ENCODE results near the gene CHAMP1.

Gene CHAMP1

DNA sequence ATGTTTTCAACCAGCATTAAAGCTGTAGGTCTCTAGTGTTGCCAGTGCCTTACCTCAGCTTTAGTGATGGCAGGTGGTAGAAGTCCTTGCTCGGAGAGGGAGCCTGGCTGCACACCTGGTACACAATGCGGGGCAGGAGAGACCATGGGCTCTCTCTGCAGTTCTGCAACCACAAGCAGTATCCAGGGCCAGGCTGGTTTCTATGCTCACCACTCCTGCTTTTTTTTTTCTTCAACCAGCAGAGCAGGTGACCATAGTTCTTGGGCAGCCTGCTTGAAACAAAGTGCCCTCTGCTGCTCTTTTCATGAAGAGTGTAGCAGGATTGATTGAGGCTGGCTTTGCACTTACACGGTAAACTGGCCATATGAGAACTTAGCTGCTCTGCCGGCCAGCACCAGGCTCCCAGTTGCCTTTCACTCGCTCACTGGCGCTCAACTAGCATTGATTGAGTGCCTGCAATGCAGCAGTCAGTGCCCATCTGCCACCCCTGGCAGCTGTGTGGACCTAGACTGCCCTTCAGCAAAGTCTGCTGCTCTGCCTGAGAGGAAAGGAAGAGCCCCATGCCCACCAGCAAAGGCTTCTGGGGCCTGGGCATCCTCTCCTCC, 4.4 kb upstream of the CHAMP1 start:
- DNase-seq (ENCODE audit: low read depth, low spot score), result no peak
- POLR2A ChIA-PET, result no interaction called here
- no peak for TF ChIP-seq CTCF (IDR thresholded peaks at IDR 0.05; ENCODE audit: insufficient read depth, low read length, missing control alignments)
- no peak overlapping the region for H3K4me3 ChIP-seq (ENCODE audit: low read depth, low read length)
- CTCF ChIA-PET, result no interaction called here

DNA sequence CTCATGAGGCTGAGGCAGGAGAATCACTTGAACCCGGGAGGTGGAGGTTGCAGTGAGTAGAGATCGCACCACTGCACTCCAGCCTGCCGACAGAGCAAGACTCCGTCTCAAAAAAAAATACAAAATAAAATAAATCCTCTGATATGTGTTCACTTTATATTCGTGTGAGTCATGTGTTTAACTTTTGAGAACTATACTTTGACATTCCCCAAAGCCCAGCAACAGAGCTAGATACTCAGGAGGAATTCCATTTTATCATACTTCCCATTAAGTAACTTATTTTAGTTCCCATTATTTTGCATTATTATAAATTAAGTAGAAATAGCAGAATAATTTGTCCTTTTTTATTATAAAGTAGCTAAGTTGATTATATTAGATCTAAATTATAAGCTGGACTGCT, 3.3 kb upstream of the CHAMP1 start:
- TF ChIP-seq CTCF (IDR thresholded peaks at IDR 0.05; ENCODE audit: insufficient read depth, low read length, missing control alignments), result no peak
- CTCF ChIA-PET, result no interaction called here

DNA sequence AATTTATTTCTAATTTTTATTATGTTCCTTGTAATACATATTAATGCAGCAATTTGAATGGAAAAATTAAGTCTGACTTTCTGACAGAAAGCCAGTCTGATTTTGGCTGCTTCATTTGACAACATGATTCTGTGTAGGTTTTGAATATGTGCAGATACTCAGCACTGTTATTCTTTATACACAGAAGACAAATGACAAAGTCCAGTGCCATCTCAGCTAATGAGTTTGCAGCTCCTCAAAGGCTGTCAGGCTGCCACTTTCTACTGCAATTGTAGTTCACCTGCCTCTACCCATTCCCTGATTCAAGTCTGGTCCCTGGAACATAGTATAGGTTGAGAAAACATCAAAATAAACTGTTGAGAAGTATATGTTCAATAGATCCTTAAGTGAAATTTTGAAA, 2.9 kb upstream of the CHAMP1 start:
- POLR2A ChIA-PET, result interaction anchor here (1.0 kb wide), 1 partner anchor 30 kb away, joined by 4 read pairs; the partner anchor contains the start of gene UPF3A
- H3K4me3 ChIP-seq (ENCODE audit: low read depth, low read length), result no peak overlapping the region
- no peak for DNase-seq (ENCODE audit: low read depth, low spot score)
- TF ChIP-seq CTCF (IDR thresholded peaks at IDR 0.05; ENCODE audit: insufficient read depth, low read length, missing control alignments), result no peak
- CTCF ChIA-PET, result no interaction called here

More for the DNA sequence above, 3.3 kb upstream of the CHAMP1 start:
- DNase-seq (ENCODE audit: low read depth, low spot score), result no peak
- no peak overlapping the region for H3K4me3 ChIP-seq (ENCODE audit: low read depth, low read length)
- POLR2A ChIA-PET, result interaction anchor here (1.0 kb wide), 1 partner anchor 29 kb away, joined by 4 read pairs; the partner anchor contains the start of gene UPF3A

DNA sequence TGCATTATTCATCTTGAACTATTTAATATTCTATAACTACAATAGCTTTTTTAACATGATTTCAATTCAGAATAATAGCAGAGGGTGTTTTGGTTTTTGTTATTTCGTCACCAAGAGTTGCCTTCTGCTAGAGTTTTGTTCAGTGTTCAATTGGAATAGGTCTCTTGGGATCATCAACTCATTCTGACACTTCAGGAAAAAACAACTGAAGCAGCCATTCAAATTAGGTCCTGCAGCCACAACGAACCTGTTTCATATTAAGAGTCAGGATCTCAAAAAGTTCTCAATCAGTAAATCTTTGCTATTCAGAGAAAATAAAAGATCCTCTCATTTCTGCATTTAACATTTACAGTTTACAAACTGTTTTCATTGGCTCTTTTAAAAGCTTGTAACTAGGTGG, 2.4 kb upstream of the CHAMP1 start:
- DNase-seq (ENCODE audit: low read depth, low spot score), result no peak
- no peak for TF ChIP-seq CTCF (IDR thresholded peaks at IDR 0.05; ENCODE audit: insufficient read depth, low read length, missing control alignments)
- ChIA-PET CTCF (no interaction called here), POLR2A (no interaction called here)
- no peak overlapping the region for H3K4me3 ChIP-seq (ENCODE audit: low read depth, low read length)

DNA sequence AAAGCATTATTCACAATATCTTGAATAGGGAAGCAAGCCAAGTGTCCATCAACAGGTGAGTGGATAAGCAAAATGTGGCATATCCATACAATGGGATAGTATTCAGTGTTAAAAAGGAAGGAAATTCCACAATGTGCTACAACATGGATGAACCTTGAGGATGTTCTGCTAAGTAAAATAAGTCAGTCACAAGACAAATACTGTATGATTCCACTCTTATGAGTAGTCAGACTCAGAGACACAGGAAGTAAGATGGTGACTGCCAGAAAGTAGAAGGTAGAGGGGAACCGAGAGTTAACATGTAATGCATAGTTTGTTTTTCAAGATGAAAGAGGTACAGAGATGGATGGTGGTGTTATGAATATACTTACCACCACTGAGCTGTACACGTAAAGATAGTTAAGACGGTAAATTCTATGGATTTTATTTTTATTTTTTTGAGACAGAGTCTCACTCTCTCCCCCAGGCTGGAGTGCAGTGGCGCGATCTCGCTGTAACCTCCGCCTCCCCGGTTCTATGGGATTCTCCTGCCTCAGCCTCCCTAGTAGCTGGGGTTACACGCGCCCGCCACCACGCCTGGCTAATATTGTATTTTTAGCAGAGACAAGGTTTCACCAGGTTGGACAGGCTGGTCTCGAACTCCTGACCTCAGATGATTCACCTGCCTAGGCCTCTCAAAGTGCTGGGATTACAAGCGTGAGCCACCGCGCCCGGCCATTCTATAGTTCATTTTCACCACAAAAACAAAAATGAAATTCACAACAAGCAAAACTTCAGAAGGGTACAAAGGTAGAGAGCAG, 1.0 kb upstream of the CHAMP1 start:
- POLR2A ChIA-PET, result no interaction called here
- H3K4me3 ChIP-seq (ENCODE audit: low read depth, low read length), result peak overlapping the region; percentile 70
- CTCF ChIA-PET, result interaction anchor here (0.6 kb wide), 1 partner anchor 1306 kb away, joined by 3 read pairs; no protein-coding TSS in a partner anchor
- no peak for TF ChIP-seq CTCF (IDR thresholded peaks at IDR 0.05; ENCODE audit: insufficient read depth, low read length, missing control alignments)
- DNase-seq (ENCODE audit: low read depth, low spot score), result no peak

DNA sequence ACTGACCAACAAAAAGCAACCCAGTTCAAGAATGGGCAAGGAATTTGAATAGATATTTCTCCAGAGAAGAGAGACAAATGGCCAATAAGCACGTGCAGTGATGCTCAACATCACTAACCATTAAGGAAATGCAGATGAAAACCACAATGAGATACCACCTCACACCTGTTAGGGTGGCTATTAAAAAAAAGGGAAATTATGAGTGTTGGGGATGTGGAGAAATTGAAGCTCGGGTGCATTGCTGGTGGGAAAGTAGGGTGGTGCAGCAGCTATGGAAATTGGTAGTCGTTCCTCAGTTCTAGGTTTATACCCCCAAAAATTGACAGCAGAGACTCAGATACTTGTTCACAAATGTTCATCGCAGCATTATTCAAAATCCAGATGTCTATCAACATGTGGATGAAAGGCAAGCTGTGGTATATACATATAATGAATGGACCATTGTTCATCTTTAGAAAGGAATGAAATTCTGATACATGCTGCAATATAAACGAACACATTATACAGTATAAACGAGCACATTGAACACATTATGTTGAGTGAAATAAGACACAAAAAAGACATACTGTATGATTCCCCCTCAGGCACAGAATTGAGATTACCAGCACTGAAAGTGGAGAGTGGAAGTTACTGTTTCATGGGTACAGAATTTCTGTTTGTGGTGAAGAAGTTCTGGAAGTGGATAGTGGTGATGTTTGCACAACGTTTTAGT, 927 bp downstream of the CHAMP1 start:
- TF ChIP-seq CTCF (IDR thresholded peaks at IDR 0.05; ENCODE audit: insufficient read depth, low read length, missing control alignments), result no peak
- ChIA-PET POLR2A (no interaction called here), CTCF (no interaction called here)
- no peak for DNase-seq (ENCODE audit: low read depth, low spot score)
- peak overlapping the region; percentile 70 for H3K4me3 ChIP-seq (ENCODE audit: low read depth, low read length)

Measured in AG04449 (cell line).